ENCODE data around the gene MLXIP.
"Not testable (repeated sequence)": the region's sequence is repeated elsewhere in the genome, so short reads cannot be mapped to it uniquely, and the experiment has no call there.

The MLXIP gene

DNA sequence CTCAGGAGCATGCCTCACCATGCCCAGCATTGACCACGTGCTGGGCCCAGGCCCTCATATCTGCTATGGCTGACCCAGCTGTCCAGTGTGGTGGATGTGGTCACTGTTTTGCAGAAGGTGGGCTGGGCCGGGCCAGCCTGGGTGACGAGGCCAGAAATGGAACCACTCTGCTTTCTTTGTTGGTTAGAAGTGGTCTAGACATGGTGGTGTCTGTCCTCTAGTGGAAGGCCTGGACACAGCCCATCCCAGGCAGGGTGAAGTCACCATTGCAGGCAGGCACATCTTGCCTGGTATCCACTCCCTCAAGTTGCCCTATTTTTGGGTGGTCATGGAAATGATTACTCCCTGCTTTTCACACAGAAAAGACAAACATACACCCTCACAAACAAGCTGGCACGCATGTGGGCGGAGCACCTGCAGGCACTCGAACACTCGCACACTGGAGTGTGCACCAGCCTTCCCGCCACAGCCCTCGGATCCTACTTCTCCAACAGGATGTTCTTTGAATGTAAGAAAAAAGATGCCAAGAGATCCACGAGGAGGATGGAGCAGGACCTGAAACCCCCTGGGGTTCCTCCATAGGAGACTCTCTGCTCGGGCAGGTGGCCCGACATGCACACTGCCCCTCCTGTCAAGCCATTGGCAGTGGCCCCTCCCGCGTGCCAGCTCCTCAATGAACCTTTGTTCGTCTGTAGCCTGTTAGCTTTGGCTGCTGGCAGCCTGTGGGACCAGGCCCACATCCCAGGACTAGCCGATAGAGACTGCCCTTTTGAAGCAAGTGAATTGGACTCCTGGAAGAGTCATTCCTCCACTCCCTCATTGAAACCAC, 38.4 kb downstream of the MLXIP start:
- no peak overlapping the region for H3K4me3 ChIP-seq
- peak overlapping the region in 1 of 21 experiments; percentile 70 for H3K27ac ChIP-seq

DNA sequence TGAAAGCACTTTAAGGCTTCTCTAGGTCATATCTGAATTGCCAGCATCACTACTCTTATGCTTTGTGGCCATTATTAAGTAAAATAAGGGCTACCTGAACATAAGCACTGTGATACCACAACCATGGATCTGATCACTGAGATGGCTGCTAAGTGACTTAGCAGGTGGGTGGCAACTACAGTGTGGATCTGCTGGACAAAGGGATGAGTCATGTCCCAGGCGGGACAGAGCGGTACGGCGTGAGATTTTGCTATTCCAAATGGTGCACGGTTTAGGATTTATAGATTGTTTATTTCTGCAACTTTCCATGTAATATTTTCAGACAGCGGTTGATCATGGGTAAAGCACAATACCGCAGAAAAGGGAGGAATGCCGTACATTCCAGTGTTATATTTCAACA, 39.4 kb downstream of the MLXIP start:
- Histone ChIP-seq H3K4me3 (no peak overlapping the region), H3K27ac (no peak overlapping the region)

DNA sequence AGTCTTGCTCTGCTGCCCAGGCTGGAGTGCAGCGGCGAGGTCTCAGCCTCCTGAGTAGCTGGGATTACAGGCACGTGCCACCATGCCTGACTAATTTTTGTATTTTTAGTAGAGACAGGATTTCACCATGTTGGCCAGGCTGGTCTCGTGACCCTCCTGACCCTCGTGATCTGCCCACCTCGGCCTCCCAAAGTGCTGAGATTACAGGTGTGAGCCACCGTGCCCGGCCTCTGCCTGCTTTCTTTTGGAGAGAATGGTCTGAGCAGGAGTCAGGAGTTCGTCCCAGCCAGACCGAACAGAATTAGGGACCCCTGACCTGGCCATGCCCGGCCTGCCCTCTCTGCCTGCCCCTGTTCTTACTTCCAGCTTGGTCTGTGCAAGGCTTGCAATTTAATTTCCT, 42.8 kb downstream of the MLXIP start:
- H3K27ac ChIP-seq: peak overlapping the region in 1 of 21 experiments; percentile 31
- H3K4me3 ChIP-seq: not testable (repeated sequence)

DNA sequence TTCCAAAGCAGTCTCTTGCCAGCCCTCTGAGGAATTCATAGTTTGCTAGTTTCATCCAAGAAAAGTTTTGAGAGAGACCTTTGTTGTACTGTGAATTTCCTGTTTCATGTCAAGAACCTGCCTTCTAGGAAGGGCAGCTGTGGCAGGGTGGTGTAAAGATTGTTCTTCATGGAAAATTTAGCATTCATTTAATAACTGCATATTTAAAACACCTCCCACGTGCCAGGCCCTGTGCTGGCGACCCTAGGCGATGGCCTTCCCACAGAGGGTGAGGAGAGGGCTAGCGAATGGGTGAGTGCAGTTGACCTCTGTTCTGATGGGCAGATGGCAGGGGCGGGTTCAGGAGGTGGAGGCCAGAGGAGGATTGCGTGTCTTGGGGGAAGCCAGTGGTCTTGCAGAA, 43.2 kb downstream of the MLXIP start:
- H3K27ac ChIP-seq: peak overlapping the region in 1 of 21 experiments; percentile 31
- no peak overlapping the region for H3K4me3 ChIP-seq

DNA sequence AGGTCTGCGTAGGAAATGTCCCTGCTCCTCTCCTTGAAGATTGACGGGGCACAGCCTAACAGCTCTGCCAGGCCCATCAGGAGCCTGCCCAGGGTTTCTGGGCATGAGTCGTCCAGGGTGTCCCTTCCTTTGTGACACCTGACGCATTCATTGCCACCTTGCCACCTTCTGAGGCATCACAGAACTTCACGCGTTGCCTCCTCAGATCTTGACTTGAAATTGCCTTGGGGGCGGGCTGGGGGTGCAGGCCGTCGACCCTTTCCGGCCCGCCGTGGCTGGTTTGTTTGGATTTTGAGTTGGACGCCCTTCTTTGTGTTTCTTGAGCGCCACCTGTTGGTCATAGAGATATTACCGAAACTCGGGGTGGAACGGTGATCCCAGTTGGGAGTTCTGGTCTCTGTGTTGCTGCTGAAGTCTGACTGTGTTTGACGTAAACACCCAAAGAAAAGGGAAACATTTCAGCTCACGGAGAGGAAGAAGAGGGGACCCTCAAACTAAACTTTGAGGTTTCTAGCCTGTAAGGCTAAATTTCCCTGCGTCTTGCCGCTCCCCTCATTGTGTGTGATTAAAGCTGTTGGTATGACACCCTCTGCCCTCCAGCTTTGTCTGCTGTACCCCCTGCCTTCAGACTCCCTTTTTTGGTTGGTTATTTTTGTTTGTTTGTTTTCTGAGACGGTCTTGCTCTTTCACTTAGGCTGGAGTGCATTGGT, 44.6 kb downstream of the MLXIP start:
- no peak overlapping the region for H3K4me3 ChIP-seq
- H3K27ac ChIP-seq: peak overlapping the region in 3 of 21 experiments; percentile 17 to 43 (median 33)

DNA sequence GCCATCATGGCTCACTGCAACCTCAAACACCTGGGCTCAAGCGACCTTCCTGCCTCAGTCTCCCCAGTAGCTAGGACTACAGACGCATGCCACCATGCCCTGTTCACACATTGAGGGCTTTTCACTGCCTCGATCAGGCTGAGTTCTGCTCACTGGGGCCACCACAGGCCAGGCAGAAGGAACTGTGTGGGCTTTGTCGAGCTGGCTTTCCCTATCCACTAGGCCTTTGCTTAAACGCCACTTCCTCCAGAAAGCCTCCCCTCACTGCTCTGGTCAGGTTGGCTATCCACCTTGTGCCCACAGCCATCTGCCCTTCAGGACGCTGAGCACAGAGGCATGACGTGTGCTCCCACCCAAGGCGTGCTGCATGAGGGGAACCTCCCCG, 45.2 kb downstream of the MLXIP start:
- no peak overlapping the region for H3K4me3 ChIP-seq
- H3K27ac ChIP-seq: peak overlapping the region in 1 of 21 experiments; percentile 17

DNA sequence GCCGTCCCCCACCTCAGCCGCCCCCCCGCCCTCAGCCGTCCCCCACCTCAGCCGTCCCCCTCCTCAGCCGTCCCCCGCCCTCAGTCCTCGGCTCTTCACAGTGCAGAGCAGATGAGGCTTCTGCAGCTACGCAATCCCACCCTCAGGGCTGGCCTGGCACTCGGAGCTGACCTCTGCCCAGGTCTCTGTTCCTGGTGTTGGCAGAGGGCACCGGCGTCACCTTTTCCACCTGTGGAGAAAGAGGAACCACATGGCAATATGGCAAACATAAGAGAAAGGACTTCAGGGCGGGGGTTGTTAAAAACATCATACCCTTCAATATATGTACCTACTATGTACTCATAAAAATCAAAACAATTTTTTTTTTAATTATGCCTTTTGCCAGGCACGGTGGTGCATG, 45.8 kb downstream of the MLXIP start:
- H3K4me3 ChIP-seq: no peak overlapping the region
- H3K27ac ChIP-seq: no peak overlapping the region

DNA sequence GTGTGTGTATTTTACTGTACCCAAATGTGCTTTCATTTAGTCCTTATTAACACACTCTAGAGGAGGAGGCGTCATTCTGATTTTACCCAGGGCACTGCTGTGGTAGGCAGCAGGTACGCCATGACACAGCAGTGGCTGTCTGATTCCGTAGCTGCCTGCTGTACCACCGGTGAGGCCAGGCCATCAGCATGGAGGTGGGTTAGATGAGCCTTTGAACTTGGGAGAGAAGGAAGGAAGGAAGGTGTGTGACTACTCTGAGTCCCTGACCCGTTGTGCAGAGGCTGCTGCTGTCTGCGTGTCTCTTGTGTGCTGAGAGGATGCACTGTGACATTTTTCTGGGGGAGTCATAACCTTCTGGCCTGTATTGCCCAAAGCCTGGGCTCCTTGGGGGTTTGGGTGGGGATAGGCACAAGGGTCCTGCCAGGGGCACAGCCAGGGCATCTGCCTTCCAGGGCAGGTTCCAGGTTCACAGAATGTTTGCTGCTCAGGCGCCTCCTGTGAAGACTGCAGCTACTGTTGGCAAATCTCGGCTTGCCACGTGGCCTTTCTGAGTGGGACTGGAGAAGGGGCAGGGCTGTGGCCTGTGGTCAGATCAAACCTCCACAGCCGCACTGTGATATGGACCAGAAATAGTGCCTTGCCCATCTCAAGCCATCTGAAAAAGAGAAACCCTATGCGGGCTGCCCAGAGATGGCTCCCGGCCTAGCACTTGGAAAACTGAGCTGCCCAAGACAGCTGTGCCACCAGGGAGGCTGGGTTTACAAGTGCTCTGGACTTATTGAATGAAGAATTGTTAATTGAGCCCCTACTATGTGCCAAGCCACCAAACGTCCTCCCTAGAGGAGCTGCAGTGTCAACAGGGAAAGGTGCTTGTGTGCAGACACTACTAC, 47.1 kb downstream of the MLXIP start:
- H3K27ac ChIP-seq: no peak overlapping the region

DNA sequence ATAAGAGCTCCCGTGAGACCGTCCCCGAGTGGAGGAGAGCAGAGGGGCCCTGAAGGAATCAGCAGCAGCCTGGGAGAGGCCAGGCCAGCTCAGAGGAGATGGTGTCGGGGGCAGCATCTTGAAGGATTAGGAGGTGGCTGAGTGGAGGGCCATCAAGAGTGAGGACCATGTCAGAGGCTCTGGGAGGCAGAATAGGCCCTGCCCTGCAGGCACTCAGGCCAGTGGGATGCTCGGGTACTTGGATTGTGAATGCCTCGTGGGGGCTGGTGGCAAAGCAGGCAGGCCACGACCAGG, 47.7 kb downstream of the MLXIP start:
- H3K27ac ChIP-seq: no peak overlapping the region
- H3K4me3 ChIP-seq: no peak overlapping the region

More for the DNA sequence above, 47.1 kb downstream of the MLXIP start:
- no peak overlapping the region for H3K4me3 ChIP-seq

DNA sequence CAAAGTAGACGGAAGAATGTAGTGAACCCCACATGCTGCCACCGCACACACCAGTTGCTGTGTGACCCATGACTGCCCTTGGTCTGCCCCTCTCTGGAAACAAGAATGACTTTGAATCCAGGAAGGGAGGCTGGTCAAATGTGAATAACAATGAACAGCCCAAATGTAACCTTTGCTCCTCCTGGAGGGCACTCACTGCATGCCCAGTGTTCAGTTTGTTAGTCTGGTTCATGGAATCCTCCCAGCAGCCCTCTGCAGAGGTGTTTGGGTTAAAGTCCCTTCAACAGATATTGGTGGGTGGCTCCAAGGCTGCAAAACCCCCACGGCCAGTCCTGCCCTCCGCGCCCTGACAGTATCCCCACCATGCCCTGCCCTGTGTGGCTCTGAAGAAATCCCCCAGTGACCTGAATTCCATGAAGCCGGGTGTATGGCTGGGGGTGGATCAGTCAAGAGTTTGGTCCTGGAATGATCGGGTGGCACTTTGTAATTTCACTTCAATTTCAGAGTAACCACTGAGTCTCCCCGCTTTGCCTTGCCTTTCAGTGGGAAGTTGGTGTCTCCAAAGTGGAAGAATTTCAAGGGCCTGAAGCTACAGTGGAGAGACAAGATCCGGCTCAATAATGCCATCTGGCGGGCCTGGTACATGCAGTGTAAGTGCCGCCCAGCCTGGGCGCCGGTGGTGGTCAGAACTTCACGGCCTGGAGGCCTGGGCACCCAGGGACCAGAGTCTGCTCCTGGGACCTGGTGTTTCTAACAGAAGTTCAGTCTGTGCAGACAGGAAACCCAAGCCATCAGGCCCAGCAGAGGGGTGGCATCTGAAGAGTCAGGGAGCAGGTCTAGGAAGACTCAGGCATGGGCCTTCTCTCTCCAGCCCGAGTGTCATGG, 48.4 kb downstream of the MLXIP start:
- no peak overlapping the region for H3K27ac ChIP-seq
- H3K4me3 ChIP-seq: no peak overlapping the region

DNA sequence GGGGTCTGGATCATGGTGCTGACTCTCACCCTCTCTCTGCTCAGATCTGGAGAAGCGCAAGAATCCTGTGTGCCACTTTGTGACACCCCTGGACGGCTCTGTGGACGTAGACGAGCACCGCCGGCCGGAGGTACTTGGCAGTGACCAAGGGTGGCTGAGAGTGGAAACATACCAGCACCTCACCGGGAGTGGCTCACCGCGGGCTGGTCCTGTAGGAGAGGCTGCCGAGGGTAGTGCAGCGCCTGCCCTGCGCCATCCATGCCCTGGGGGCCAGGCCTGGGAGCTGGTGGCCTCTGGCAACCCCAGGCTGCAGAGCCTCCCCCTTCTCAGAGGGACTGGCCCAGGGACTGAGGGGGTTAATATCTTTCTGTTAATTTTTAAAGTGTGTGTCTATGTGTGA, 49.3 kb downstream of the MLXIP start:
- H3K27ac ChIP-seq: no peak overlapping the region
- no peak overlapping the region for H3K4me3 ChIP-seq

DNA sequence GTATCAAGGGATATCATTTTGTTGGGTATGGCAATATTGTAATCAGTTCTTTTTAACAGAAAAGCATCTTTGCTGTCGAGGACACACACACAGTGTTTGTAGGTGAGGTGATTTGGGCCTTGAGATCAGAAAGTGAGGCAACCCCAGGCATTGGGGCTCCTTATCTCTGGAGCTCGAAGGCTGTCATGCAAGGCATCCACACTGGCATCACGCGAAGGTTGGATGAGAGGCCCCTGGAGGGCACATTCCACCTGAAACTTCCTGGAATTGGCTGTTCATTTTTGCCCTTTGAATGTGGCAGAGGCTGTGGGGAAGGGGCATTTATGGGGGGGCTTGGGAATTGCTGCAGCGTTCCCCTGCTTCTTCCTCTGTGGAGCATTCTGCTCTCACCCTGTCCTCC, 49.9 kb downstream of the MLXIP start:
- no peak overlapping the region for H3K4me3 ChIP-seq
- no peak overlapping the region for H3K27ac ChIP-seq

DNA sequence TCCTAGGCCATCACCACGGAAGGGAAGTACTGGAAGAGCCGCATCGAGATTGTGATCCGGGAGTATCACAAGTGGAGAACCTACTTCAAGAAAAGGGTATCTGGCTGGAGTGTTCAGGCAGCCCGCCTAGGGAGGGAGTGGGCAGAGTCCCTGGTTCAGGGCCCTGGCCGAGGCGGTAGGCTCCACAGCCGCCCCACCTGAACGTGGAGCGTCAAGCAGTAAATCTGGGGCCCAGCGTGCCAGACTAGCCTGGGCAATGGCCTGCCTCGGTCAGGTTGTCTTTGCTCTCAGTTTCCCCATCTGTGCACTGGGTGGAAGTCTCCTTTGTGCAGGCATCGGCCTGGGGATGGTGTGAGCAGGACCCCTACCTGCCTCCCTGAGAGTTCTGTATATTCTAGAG, 50.6 kb downstream of the MLXIP start:
- H3K27ac ChIP-seq: no peak overlapping the region
- H3K4me3 ChIP-seq: no peak overlapping the region

DNA sequence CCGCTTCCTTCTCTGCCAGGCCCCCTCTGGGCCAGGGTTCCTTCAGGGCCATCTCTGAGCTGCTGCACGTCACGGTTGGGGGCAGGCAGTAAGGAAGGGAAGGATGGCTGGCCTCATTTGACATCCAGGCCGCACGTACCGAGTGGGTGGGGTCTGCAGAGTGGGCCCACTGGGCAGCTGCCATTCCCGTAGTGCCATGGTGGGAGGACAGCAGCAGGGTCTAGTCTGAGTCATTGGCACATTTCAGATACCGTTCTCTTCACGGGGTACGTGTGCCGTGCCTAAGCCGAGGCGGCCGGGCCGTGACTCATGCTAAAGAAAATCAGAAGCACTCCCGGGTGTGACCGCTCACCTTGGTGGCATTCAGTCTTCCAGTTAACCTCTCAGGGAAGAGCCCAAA, 51.6 kb downstream of the MLXIP start:
- Histone ChIP-seq H3K27ac (no peak overlapping the region), H3K4me3 (no peak overlapping the region)

DNA sequence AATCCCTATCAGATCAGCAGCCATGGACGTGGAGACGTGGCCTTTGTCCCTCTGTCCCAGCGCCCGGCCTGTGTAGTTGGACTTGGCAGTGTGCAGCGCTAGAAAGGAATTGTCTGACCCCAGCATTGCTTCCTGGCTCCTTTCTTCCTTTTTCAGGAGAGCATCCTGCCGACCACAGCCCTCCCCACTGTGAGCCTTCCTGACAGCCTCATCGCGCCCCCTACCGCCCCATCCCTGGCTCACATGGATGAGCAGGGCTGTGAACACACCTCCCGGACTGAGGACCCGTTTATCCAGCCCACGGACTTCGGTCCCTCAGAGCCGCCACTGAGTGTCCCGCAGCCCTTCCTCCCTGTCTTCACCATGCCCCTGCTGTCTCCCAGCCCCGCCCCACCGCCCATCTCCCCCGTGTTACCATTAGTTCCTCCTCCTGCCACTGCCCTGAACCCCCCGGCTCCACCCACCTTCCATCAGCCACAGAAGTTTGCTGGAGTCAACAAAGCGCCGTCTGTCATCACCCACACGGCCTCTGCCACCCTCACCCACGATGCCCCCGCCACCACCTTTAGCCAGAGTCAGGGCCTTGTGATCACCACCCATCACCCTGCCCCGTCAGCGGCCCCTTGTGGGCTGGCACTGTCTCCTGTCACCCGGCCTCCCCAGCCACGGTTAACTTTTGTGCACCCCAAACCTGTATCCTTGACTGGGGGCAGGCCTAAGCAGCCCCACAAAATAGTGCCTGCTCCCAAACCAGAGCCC, 54.8 kb downstream of the MLXIP start:
- Histone ChIP-seq H3K27ac (no peak overlapping the region), H3K4me3 (no peak overlapping the region)

DNA sequence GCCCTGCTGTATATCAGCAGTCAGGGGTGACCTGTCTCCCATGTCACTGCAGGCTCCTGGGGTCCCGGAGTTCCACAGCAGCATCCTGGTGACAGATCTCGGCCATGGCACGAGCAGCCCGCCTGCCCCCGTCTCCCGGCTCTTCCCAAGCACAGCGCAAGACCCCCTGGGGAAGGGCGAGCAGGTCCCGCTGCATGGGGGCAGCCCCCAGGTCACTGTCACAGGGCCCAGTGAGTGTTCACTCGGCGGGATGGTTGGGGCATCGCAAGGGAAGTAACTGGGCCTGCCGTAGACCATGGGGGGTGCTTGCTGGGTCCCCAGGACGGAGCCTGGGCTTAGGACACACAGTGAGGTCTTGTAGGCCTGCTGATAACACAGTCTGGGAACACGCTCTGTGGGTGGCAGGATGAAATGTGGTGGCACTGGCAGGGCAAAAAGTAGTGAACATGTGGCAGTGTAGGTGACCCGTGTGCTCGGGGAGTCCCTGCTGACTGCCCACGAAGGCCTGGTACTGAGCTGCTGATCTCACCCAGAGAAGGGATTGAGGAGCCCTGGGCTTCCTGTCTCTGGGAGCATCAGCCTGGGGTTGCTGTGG, 57.0 kb downstream of the MLXIP start:
- H3K4me3 ChIP-seq: no peak overlapping the region
- H3K27ac ChIP-seq: peak overlapping the region in 1 of 21 experiments; percentile 31

DNA sequence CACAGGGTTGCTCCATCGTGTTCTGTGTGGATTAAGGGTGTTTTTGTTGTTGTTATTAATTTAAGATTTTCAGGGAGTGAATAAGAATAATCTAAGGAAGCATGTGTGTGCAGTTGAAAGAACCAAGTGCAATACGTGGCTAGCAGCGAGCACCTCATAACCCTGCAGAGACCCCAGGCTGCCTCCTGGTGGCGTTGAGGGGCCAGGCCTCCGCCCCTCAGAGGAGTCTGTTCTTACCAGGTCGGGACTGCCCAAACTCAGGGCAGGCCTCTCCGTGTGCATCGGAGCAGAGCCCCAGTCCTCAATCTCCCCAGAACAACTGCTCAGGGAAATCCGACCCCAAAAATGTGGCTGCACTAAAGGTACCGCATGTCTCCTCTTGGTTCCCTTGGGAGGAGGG, 58.7 kb downstream of the MLXIP start:
- no peak overlapping the region for H3K4me3 ChIP-seq
- no peak overlapping the region for H3K27ac ChIP-seq

DNA sequence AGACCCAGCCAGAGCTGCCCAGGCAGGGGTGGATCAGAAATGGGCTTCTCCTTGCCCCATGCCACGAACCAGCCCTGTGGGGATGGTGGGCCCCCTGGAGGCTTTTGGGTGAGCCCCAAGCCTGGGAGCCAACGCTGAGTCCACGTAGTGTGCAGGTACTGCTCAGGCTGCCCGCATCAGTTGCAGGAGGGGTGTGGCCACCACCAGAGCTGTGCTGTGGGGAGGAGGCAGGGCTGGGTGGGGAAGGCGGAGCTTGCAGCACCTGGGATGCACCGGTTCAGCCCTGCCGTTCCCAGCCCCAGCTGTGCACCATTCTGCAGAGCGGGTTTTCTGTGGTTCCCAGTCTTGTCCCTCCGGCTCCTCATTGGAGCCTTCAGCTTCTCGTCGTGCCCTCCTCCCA, 59.1 kb downstream of the MLXIP start:
- no peak overlapping the region for H3K27ac ChIP-seq
- H3K4me3 ChIP-seq: no peak overlapping the region

DNA sequence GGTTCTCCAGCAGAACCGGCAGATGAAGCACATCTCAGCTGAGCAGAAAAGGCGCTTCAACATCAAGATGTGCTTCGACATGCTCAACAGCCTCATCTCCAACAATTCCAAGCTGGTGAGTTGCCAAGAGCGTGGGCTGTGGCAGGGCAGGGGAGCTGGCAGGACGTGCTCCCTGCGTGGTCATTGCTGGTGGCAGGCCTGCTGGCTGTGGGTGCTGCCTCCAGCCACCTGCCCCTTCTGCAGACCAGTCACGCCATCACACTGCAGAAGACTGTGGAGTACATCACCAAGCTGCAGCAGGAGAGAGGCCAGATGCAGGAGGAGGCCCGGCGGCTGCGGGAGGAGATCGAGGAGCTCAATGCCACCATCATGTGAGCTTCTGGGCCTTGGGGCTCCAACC, 59.6 kb downstream of the MLXIP start:
- H3K27ac ChIP-seq: no peak overlapping the region
- no peak overlapping the region for H3K4me3 ChIP-seq
